Natural killer cell treated with Interleukin-12 subunit alpha and Interleukin-12 subunit beta and Interleukin-15 and Interleukin-18, amount 100 ng/mL, for 72 hours (primary cell): Measurements from ENCODE around the gene ZNF385B. TPM values are rescaled to one million over a fixed set of nuclear protein-coding genes. Genes with fewer than 3 reads are reported as not detected.
A peak's percentile ranks its signal among the peaks of the same experiment; 100 is the strongest.

Experiments
- ATAC-seq, 2 donors: fragments of 150-1000 bp; cut with Tn5 transposase in 1 of 2; sonication (Bioruptor Pico), chemical (Tn5 transposase) in 1 of 2; 2 replicates each; pipeline ENCODE4 v1.10.0; 2021
- DNase-seq: peaks from one replicate; pipeline ENCODE4 v3.0.0; 2022; ENCODE audit warnings: low spot score
- H3K27ac Mint-ChIP-seq, 2 donors: 1 replicate in 1 of 2; 2 replicates in 1 of 2; pipeline ENCODE4 v1.8.0; 2022; ENCODE audit warnings: mixed read lengths in 2 of 2, mild to moderate bottlenecking in 1 of 2, moderate library complexity in 1 of 2
- H3K27me3 Mint-ChIP-seq, 2 donors: 1 replicate in 1 of 2; 2 replicates in 1 of 2; pipeline ENCODE4 v1.8.0; 2022; ENCODE audit warnings: mixed read lengths in 2 of 2
- H3K36me3 Mint-ChIP-seq: one replicate; pipeline ENCODE4 v1.8.0; 2022; ENCODE audit warnings: mixed read lengths
- H3K4me1 Mint-ChIP-seq, 2 donors: 1 replicate in 1 of 2; 2 replicates in 1 of 2; pipeline ENCODE4 v1.8.0; 2022; ENCODE audit warnings: low read depth in 2 of 2, mixed read lengths in 2 of 2, mild to moderate bottlenecking in 1 of 2
- H3K4me3 Mint-ChIP-seq: one replicate; pipeline ENCODE4 v1.8.0; 2022; ENCODE audit warnings: mixed read lengths
- H3K9me3 Mint-ChIP-seq: 2 replicates; pipeline ENCODE4 v1.8.0; 2022; ENCODE audit warnings: mixed read lengths
- total RNA-seq, 2 donors: library from RNA; stranded (reverse); gene quantifications; one replicate each; pipeline ENCODE4 v1.2.3, GENCODE V29; 2022

Gene ZNF385B
- total RNA-seq, 2 donors from 2014 or later, result not detected

- no peak for ATAC-seq
- DNase-seq, result no peak
- Mint-ChIP-seq H3K36me3 (no peaks in the 10 kb centered on the region), H3K27me3 (no peaks in the 10 kb centered on the region), H3K27ac (no peak overlapping the region), H3K4me1 (no peaks in the 10 kb centered on the region), H3K4me3 (no peak overlapping the region), H3K9me3 (peaks cover 4% of the 10 kb centered on the region)
Measured at GRCh38 chr2:179691235-179691634, 170.2 kb downstream of the ZNF385B start.

- no peak for ATAC-seq
- no peak overlapping the region for H3K4me3 Mint-ChIP-seq
- no peaks in the 10 kb centered on the region for H3K36me3 Mint-ChIP-seq
- DNase-seq, result no peak
- no peak overlapping the region for H3K27ac Mint-ChIP-seq
- H3K27me3 Mint-ChIP-seq, result no peaks in the 10 kb centered on the region
- H3K9me3 Mint-ChIP-seq, result peaks cover 4% of the 10 kb centered on the region
- no peaks in the 10 kb centered on the region for H3K4me1 Mint-ChIP-seq
Measured at GRCh38 chr2:179686718-179687342, 174.6 kb downstream of the ZNF385B start.

DNA sequence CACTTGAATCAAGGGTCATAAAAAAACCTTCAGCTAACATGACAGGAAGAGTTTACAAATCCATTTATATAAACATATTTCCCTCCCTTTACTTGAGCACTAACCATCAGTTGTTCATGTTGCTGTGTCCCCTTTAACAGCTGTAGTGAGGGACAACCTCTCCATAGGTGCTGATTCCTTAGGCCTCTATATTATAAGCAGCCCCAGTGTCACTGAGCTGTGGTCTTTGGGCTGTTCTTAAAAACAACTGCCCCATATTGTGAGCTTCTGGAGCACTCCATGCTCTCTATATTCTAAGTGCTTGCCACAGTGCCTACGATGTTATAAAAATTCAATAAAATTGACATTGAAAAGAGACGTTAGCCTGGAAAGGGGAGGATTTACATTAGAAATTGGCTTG, 175.3 kb downstream of the ZNF385B start:
- Mint-ChIP-seq H3K4me1 (no peaks in the 10 kb centered on the region), H3K36me3 (no peaks in the 10 kb centered on the region), H3K4me3 (no peak overlapping the region), H3K27ac (no peak overlapping the region), H3K27me3 (no peaks in the 10 kb centered on the region), H3K9me3 (peaks cover 4% of the 10 kb centered on the region)
- ATAC-seq (no peak), DNase-seq (no peak)

- DNase-seq, result no peak
- Mint-ChIP-seq H3K9me3 (peaks cover 4% of the 10 kb centered on the region), H3K27me3 (no peaks in the 10 kb centered on the region), H3K36me3 (no peaks in the 10 kb centered on the region), H3K4me3 (no peak overlapping the region), H3K27ac (no peak overlapping the region), H3K4me1 (no peaks in the 10 kb centered on the region)
- no peak for ATAC-seq
Measured at GRCh38 chr2:179685146-179685545, 176.3 kb downstream of the ZNF385B start.

DNA sequence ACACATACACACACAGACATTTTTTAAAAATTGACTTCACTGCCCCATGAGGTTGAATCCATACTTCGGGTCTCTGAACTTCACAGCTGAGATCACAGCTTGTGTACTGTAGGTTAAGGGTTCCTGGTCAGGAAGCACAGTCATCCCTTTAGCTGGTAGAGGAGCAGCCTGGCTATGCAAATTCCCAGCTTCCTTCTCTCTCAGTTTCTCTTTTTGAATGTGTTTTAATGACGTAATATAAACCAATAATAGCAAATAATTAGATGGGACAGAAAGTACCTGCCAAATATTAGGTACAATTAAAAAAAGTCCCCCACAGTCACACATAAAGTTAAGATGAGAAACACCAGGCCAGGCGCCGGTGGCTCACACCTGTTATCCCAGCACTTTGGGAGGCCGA, 178.7 kb downstream of the ZNF385B start:
- Mint-ChIP-seq H3K27ac (no peak overlapping the region), H3K4me1 (no peaks in the 10 kb centered on the region), H3K27me3 (no peaks in the 10 kb centered on the region), H3K9me3 (no peaks in the 10 kb centered on the region), H3K4me3 (no peak overlapping the region), H3K36me3 (no peaks in the 10 kb centered on the region)
- ATAC-seq, result no peak
- no peak for DNase-seq

DNA sequence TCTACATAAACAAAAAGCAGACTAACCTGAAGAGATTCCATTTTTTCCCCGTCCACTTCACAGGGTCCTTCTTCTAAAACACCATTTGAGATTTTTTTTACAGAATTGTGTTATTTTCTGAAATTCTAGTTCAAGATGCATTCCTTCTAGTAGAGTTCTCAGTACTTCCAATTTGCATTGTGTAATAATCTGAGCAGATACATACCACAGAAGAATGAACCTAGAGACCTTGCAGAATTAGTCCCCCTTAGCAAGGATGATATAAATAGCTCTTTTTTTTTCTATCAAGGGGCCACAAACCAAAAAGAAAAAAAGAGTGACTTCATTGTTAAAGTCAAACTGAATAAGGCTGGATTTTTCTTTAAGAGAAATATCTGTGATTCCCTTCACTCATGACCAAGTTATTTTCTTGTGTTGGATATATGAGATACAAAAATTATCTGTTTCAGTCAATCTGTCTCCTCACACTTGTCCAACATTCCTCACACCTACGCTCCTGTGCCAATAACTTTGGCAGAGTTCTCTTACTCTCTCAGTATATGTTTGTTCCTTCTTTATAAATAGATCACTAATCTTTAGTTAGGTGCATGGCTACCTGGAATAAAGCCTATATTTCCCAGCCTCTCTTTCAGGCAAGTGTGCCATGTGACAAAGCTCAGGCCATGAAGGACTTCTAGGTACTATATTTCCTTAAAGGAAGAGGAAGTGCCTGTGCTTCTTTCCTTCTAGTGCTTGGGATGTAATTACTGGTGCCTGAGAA, 183.5 kb downstream of the ZNF385B start:
- Mint-ChIP-seq H3K4me1 (no peaks in the 10 kb centered on the region), H3K36me3 (no peaks in the 10 kb centered on the region), H3K27ac (no peak overlapping the region), H3K9me3 (peaks cover 5% of the 10 kb centered on the region), H3K4me3 (no peak overlapping the region), H3K27me3 (no peaks in the 10 kb centered on the region)
- ATAC-seq (no peak), DNase-seq (no peak)

DNA sequence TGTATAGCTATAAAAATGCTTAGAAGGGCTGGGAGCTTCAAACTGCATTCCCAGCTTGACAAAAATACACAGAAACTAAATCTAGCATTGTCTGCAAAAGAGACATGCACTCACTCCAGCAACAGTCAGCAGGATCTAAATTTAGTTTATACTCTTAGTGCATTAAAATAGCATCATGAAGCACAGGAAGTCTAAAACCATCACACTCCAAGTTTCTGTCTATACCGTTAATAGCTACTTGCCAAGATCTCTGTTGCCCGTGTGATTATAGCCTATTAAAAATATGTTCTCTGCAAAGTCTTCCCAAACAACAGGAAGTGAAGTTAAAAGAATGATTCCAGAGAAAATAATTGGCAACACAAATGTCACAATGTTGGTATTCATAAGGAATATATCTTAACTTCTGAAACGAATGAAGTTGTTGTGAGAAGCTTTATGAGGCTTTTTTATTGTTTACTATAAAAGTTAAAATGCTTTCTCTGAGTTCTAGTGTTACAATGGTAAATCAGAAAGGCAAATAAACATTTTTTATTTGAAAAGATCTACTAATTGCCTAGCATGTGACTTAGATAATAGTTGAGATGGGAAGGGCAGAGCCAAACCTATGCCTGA, 184.2 kb downstream of the ZNF385B start:
- no peak overlapping the region for H3K27ac Mint-ChIP-seq
- no peak for ATAC-seq

DNA sequence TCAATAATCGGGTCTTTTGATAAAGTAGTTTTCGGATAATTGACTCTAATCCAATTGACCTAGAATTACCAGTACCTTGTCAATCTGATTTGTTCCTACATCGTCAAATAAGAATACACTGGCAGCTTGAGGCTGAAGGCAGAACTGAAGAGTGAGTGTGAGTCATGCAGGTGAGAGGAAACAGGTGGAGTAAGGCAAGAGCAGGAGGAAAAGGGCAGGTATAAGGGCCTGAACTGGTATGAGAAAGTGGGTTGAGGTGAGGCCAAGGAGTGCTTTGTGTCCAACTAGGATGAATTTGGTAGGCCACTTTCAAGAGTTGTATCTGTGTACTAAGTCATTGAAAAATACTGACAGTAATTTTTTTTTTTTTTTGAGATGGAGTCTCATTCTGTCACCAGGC, 186.0 kb downstream of the ZNF385B start:
- H3K4me3 Mint-ChIP-seq, result no peak overlapping the region
- no peaks in the 10 kb centered on the region for H3K27me3 Mint-ChIP-seq
- no peak for DNase-seq
- H3K27ac Mint-ChIP-seq, result no peak overlapping the region
- H3K36me3 Mint-ChIP-seq, result no peaks in the 10 kb centered on the region
- no peaks in the 10 kb centered on the region for H3K4me1 Mint-ChIP-seq
- peaks cover 5% of the 10 kb centered on the region for H3K9me3 Mint-ChIP-seq
- no peak for ATAC-seq

More for the DNA sequence above, 184.2 kb downstream of the ZNF385B start:
- Mint-ChIP-seq H3K36me3 (no peaks in the 10 kb centered on the region), H3K4me1 (no peaks in the 10 kb centered on the region), H3K27me3 (no peaks in the 10 kb centered on the region), H3K9me3 (peaks cover 5% of the 10 kb centered on the region), H3K4me3 (no peak overlapping the region)
- DNase-seq, result no peak

- DNase-seq (no peak), ATAC-seq (peak in 1 of 2 donors; percentile 32)
- Mint-ChIP-seq H3K27me3 (no peaks in the 10 kb centered on the region), H3K4me3 (no peak overlapping the region), H3K36me3 (no peaks in the 10 kb centered on the region), H3K27ac (no peak overlapping the region), H3K4me1 (no peaks in the 10 kb centered on the region), H3K9me3 (peaks cover 5% of the 10 kb centered on the region)
Measured at GRCh38 chr2:179671043-179671981, 190.1 kb downstream of the ZNF385B start.

GRCh38 chr2:179669196-179669595, 192.2 kb downstream of the ZNF385B start:
- H3K27me3 Mint-ChIP-seq, result no peaks in the 10 kb centered on the region
- ATAC-seq, result no peak
- no peak overlapping the region for H3K4me3 Mint-ChIP-seq
- DNase-seq, result no peak
- no peaks in the 10 kb centered on the region for H3K36me3 Mint-ChIP-seq
- H3K9me3 Mint-ChIP-seq, result no peaks in the 10 kb centered on the region
- no peaks in the 10 kb centered on the region for H3K4me1 Mint-ChIP-seq
- H3K27ac Mint-ChIP-seq, result no peak overlapping the region

DNA sequence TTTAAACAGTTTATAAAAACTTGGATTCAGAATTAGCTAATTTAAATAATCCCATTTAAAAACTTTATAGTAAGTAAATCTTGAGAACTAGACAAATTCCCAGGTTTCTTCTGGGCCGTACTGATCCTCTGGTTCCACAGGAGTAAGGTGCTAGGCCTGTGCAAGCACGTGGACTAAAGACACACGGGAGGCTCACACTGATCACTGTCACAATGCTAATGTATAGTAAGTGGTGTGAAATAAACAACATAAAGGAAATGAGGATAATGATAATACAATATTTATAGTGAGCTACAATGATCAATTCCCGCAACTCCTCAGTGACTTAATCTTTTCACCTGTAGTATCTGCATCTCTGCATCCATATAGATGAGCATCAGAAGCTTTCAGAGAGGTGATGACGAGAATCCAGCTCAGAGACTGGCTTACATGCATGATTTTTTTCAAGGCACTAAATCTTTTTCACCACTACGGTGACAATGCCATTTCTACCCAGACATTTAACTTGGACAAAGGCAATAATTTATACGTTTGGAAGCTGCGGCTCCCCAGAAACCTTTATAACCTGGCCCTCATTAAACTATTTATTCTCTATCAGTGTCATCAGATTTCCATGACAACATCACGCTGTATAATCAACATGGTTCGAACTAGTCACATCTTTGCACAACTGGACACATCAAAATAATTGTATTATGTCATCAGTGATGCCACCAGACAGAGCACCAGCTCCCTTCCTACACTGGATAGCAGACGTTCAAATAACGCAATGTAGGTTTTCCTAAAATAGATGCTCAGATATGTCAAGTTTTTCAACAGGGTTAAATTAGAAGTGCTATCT, 196.2 kb downstream of the ZNF385B start:
- no peak overlapping the region for H3K4me3 Mint-ChIP-seq
- H3K9me3 Mint-ChIP-seq, result no peaks in the 10 kb centered on the region
- no peak for ATAC-seq
- no peak overlapping the region for H3K27ac Mint-ChIP-seq
- no peak for DNase-seq
- no peaks in the 10 kb centered on the region for H3K36me3 Mint-ChIP-seq
- no peaks in the 10 kb centered on the region for H3K4me1 Mint-ChIP-seq
- H3K27me3 Mint-ChIP-seq, result no peaks in the 10 kb centered on the region

DNA sequence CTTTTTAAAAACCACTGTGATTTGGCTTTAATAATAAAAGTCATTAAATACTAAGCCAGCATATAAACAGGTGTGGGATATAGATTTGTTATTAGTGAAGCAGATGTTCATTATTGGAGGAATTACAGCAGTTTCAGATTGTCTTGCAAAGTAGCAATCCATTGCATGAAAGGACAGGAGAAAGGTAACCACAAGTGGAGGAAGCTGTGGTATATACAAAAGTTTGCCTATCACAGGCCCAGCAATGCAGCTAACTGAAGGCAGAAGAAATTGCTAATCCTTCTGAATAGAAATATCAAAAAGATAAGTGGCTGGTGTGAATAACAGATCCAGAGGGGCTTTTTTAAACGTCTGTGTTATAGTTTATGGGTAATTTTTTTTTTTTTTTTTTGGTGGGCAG, 199.4 kb downstream of the ZNF385B start:
- Mint-ChIP-seq H3K27ac (no peak overlapping the region), H3K4me3 (no peak overlapping the region), H3K4me1 (no peaks in the 10 kb centered on the region), H3K9me3 (no peaks in the 10 kb centered on the region), H3K27me3 (no peaks in the 10 kb centered on the region), H3K36me3 (no peaks in the 10 kb centered on the region)
- ATAC-seq (no peak), DNase-seq (no peak)

- ATAC-seq, result no peak
- no peaks in the 10 kb centered on the region for H3K9me3 Mint-ChIP-seq
Measured at GRCh38 chr2:179657068-179657595, 204.3 kb downstream of the ZNF385B start.

More at GRCh38 chr2:179657068-179657595, 204.3 kb downstream of the ZNF385B start:
- H3K27ac Mint-ChIP-seq, result no peak overlapping the region
- no peaks in the 10 kb centered on the region for H3K27me3 Mint-ChIP-seq
- DNase-seq, result no peak
- no peak overlapping the region for H3K4me3 Mint-ChIP-seq
- no peaks in the 10 kb centered on the region for H3K4me1 Mint-ChIP-seq
- no peaks in the 10 kb centered on the region for H3K36me3 Mint-ChIP-seq
